Measurements from ENCODE around the gene ATRIP. TPM values are rescaled to one million over a fixed set of nuclear protein-coding genes. Genes with fewer than 3 reads are reported as not detected.
A peak's percentile ranks its signal among the peaks of the same experiment; 100 is the strongest.

The ATRIP gene
- total and polyA plus RNA-seq, 10 of the 15 experiments (the other 5 are each of a cell fraction or from before 2014, with no cell fraction given): 1.4 to 16.0 (median 10.1) TPM

- TF ChIP-seq POU2F2 (IDR thresholded peaks at IDR 0.05; ENCODE audit: borderline replicate concordance, low read depth, low read length): peak; percentile 14; the same call in 1 of the 3 replicates
- TF ChIP-seq NRF1 (conservative IDR thresholded peaks at IDR 0.05; ENCODE audit: low read depth, low read length): no peak
- no peak for TF ChIP-seq EZH2 (IDR thresholded peaks at IDR 0.05; ENCODE audit: borderline replicate concordance, control insufficient read depth, low read depth, low read length)
- TF ChIP-seq, protein P1, sequence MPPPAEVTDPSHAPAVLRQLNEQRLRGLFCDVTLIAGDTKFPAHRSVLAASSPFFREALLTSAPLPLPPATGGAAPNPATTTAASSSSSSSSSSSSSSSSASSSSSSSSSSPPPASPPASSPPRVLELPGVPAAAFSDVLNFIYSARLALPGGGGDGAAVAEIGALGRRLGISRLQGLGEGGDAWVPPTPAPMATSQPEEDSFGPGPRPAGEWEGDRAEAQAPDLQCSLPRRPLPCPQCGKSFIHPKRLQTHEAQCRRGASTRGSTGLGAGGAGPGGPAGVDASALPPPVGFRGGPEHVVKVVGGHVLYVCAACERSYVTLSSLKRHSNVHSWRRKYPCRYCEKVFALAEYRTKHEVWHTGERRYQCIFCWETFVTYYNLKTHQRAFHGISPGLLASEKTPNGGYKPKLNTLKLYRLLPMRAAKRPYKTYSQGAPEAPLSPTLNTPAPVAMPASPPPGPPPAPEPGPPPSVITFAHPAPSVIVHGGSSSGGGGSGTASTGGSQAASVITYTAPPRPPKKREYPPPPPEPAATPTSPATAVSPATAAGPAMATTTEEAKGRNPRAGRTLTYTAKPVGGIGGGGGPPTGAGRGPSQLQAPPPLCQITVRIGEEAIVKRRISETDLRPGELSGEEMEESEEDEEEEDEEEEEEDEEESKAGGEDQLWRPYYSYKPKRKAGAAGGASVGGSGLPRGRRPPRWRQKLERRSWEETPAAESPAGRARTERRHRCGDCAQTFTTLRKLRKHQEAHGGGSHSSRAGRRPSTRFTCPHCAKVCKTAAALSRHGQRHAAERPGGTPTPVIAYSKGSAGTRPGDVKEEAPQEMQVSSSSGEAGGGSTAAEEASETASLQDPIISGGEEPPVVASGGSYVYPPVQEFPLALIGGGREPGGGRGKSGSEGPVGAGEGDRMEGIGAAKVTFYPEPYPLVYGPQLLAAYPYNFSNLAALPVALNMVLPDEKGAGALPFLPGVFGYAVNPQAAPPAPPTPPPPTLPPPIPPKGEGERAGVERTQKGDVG (CRISPR knock-in tag; IDR thresholded peaks at IDR 0.05): no peak
- peak; percentile 98 for TF ChIP-seq POLR2A (IDR thresholded peaks at IDR 0.05; ENCODE audit: low read depth, low read length)
- TF ChIP-seq, protein P2, sequence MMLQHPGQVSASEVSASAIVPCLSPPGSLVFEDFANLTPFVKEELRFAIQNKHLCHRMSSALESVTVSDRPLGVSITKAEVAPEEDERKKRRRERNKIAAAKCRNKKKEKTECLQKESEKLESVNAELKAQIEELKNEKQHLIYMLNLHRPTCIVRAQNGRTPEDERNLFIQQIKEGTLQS (IDR thresholded peaks at IDR 0.05; ENCODE audit: borderline replicate concordance, extremely low read depth, low read depth, low read length): peak; percentile 85; the same call in 1 of the 2 replicates
- TF ChIP-seq HDAC6 (IDR thresholded peaks at IDR 0.05; ENCODE audit: unreplicated experiment): no peak
Measured at GRCh38 chr3:48446425-48447193, at the start of gene ATRIP (continued).

Measured in GM12878 (cell line).